WTC11 (cell line): ENCODE measurements around the gene TRAPPC11. TPM values are rescaled to one million over a fixed set of nuclear protein-coding genes. Genes with fewer than 3 reads are reported as not detected.
"Not testable (repeated sequence)": the region's sequence is repeated elsewhere in the genome, so short reads cannot be mapped to it uniquely, and the experiment has no call there.

ENCODE experiments used
- ATAC-seq: fragments of 200-7000 bp; cut with Tn5 transposase; 2 replicates; pipeline ENCODE4 v1.10.0; 2021; ENCODE audit warnings: mild to moderate bottlenecking, moderate library complexity
- CTCF ChIA-PET: fragments of 300-600 bp; sonication (Branson Sonifier 250); formaldehyde crosslinking; loops from one replicate; lab custom pipeline; 2021; ENCODE audit warnings: antibody characterized with exemption; lab: Charles Lee
- POLR2A ChIA-PET: fragments of 350-600 bp; sonication (Branson Sonifier 250); formaldehyde crosslinking; loops from one replicate; lab custom pipeline; 2021; ENCODE audit warnings: antibody characterized with exemption; lab: Charles Lee
- DNase-seq: peaks from one replicate; pipeline ENCODE4 v3.0.0; 2021; ENCODE audit warnings: low spot score
- H3K27ac Mint-ChIP-seq: 2 replicates; pipeline ENCODE4 v1.8.0; 2021; ENCODE audit warnings: mixed read lengths
- H3K27me3 Mint-ChIP-seq: 2 replicates; pipeline ENCODE4 v1.8.0; 2021; ENCODE audit warnings: low read depth, mild to moderate bottlenecking, moderate library complexity, mixed read lengths
- H3K36me3 Mint-ChIP-seq: 2 replicates; pipeline ENCODE4 v1.8.0; 2021; ENCODE audit warnings: mixed read lengths
- H3K4me1 Mint-ChIP-seq: 2 replicates; pipeline ENCODE4 v1.8.0; 2022; ENCODE audit warnings: mixed read lengths
- H3K4me3 Mint-ChIP-seq: 2 replicates; pipeline ENCODE4 v1.8.0; 2021; ENCODE audit warnings: mild to moderate bottlenecking, moderate library complexity, mixed read lengths
- H3K9me3 Mint-ChIP-seq: 2 replicates; pipeline ENCODE4 v1.8.0; 2021; ENCODE audit warnings: mixed read lengths
- CREB1 ChIP-seq: sonication (generic); formaldehyde crosslinking; IDR thresholded peaks from 2 replicates; pipeline ENCODE4 v1.8.0; 2023; ENCODE audit warnings: mild to moderate bottlenecking, missing genetic modification reagents
- CREM ChIP-seq: sonication (generic); formaldehyde crosslinking; IDR thresholded peaks from 2 replicates; pipeline ENCODE4 v1.8.1; 2022; ENCODE audit warnings: mild to moderate bottlenecking, missing genetic modification reagents, moderate library complexity
- ERG ChIP-seq: fragments of 250-450 bp; sonication (Bioruptor Pico); IDR thresholded peaks from 2 replicates; pipeline ENCODE4 v1.8.0; 2021; ENCODE audit warnings: mild to moderate bottlenecking
- FOXJ3 ChIP-seq: sonication (generic); formaldehyde crosslinking; IDR thresholded peaks from 2 replicates; pipeline ENCODE4 v1.9.0; 2021; ENCODE audit warnings: missing genetic modification reagents, mild to moderate bottlenecking, borderline replicate concordance
- HMGA2 ChIP-seq: fragments of 250-450 bp; sonication (Bioruptor Pico); IDR thresholded peaks from 2 replicates; pipeline ENCODE4 v1.4.0; 2021; ENCODE audit warnings: mild to moderate bottlenecking, moderate library complexity
- IRF2 ChIP-seq: sonication (generic); formaldehyde crosslinking; IDR thresholded peaks from 2 replicates; pipeline ENCODE4 v1.8.0; 2022; ENCODE audit warnings: low read depth, missing genetic modification reagents, borderline replicate concordance
- KAT7 ChIP-seq: sonication (generic); formaldehyde crosslinking; IDR thresholded peaks from 2 replicates; pipeline ENCODE4 v1.8.1; 2023; ENCODE audit warnings: missing genetic modification reagents, mild to moderate bottlenecking, borderline replicate concordance
- NFYB ChIP-seq: sonication (generic); formaldehyde crosslinking; conservative IDR thresholded peaks from 2 replicates; pipeline ENCODE4 v1.8.0; 2022; ENCODE audit warnings: low read depth, missing genetic modification reagents
- RORB ChIP-seq: fragments of 250-450 bp; sonication (Bioruptor Pico); IDR thresholded peaks from 2 replicates; pipeline ENCODE4 v1.9.0; 2021; ENCODE audit warnings: mild to moderate bottlenecking
- USF1 ChIP-seq: sonication (generic); formaldehyde crosslinking; IDR thresholded peaks from 2 replicates; pipeline ENCODE4 v1.8.0; 2022; ENCODE audit warnings: mild to moderate bottlenecking, missing genetic modification reagents
- ZNF121 ChIP-seq: sonication (generic); formaldehyde crosslinking; IDR thresholded peaks from 2 replicates; pipeline ENCODE4 v1.8.0; 2023; ENCODE audit warnings: missing genetic modification reagents
- total RNA-seq: library from RNA; stranded (reverse); gene quantifications from 3 replicates; pipeline ENCODE4 v1.2.3, GENCODE V29; 2021
- TF ChIP-seq, protein P1 (sequence below): sonication (generic); formaldehyde crosslinking; IDR thresholded peaks from 2 replicates; pipeline ENCODE4 v1.8.1; 2023; ENCODE audit warnings: mild to moderate bottlenecking, moderate library complexity, missing genetic modification reagents
- TF ChIP-seq, protein P2 (sequence below): fragments of 250-450 bp; sonication (Bioruptor Pico); IDR thresholded peaks from 2 replicates; pipeline ENCODE4 v2.1.2; 2022; ENCODE audit warnings: mild to moderate bottlenecking, moderate library complexity

Gene TRAPPC11
- total RNA-seq, 1 experiment from 2014 or later: 33.6 TPM

DNA sequence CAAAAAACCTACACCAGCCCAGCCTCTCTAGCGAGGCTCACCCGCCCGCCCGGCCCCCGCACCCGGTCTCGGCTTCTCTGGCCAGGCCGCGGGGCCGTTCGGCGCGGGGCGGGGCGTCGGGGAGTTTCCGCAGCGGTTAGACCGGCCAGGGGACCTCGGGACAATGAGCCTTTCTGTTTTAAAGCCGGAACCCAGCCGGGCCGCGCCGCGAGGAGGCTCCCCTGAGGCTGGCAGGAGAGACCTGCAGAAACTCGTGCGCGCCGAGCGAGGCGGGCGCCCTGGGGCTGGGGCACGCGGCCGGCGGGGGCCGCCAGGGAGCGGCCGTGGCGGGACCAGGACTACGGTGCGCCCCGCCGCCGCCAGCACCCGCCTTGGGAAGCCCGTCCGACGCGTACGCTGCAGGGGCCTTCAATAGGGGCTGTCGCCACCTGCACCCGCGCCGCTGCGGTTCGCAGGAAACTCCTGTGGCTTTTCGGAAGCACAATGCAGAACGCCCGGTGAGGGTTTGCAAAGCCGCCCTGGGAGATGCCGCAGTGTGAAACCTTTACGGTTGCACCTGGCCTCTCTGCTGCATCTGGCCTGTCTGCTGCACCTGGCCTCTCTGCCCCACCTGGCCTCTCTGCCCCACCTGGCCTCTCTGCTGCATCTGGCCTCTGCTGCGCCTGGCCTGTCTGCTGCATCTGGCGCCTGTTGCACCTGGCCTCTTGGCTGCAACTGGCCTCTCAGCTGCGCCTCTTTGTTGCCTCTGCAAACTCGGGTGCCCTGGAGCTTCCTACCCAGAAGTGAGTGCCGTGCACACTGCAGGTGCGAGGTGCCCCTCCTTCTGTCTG, 63.9 kb downstream of the TRAPPC11 start (continued):
- TF ChIP-seq, protein P1, sequence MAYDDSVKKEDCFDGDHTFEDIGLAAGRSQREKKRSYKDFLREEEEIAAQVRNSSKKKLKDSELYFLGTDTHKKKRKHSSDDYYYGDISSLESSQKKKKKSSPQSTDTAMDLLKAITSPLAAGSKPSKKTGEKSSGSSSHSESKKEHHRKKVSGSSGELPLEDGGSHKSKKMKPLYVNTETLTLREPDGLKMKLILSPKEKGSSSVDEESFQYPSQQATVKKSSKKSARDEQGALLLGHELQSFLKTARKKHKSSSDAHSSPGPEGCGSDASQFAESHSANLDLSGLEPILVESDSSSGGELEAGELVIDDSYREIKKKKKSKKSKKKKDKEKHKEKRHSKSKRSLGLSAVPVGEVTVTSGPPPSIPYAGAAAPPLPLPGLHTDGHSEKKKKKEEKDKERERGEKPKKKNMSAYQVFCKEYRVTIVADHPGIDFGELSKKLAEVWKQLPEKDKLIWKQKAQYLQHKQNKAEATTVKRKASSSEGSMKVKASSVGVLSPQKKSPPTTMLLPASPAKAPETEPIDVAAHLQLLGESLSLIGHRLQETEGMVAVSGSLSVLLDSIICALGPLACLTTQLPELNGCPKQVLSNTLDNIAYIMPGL (CRISPR knock-in tag): no peak
- TF ChIP-seq CREM (CRISPR knock-in tag): peak; percentile 40; the same call in 1 of the 2 replicates
- peak; percentile 94 for TF ChIP-seq ZNF121
- peak; percentile 21; the same call in 1 of the 2 replicates for TF ChIP-seq ERG
- no peak for TF ChIP-seq FOXJ3 (CRISPR knock-in tag)
- no peak for TF ChIP-seq CREB1 (CRISPR knock-in tag)
- TF ChIP-seq IRF2 (CRISPR knock-in tag): no peak
- TF ChIP-seq RORB (CRISPR knock-in tag): no peak
- TF ChIP-seq, protein P2, sequence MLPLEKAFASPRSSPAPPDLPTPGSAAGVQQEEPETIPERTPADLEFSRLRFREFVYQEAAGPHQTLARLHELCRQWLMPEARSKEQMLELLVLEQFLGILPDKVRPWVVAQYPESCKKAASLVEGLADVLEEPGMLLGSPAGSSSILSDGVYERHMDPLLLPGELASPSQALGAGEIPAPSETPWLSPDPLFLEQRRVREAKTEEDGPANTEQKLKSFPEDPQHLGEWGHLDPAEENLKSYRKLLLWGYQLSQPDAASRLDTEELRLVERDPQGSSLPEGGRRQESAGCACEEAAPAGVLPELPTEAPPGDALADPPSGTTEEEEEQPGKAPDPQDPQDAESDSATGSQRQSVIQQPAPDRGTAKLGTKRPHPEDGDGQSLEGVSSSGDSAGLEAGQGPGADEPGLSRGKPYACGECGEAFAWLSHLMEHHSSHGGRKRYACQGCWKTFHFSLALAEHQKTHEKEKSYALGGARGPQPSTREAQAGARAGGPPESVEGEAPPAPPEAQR (CRISPR knock-in tag): 0 out of 2 replicates have a peak, but pooled peaks have one; percentile 11
- TF ChIP-seq USF1 (CRISPR knock-in tag): no peak
- no peak for TF ChIP-seq HMGA2 (CRISPR knock-in tag)
- TF ChIP-seq, all 79 proteins: peak for 18

DNA sequence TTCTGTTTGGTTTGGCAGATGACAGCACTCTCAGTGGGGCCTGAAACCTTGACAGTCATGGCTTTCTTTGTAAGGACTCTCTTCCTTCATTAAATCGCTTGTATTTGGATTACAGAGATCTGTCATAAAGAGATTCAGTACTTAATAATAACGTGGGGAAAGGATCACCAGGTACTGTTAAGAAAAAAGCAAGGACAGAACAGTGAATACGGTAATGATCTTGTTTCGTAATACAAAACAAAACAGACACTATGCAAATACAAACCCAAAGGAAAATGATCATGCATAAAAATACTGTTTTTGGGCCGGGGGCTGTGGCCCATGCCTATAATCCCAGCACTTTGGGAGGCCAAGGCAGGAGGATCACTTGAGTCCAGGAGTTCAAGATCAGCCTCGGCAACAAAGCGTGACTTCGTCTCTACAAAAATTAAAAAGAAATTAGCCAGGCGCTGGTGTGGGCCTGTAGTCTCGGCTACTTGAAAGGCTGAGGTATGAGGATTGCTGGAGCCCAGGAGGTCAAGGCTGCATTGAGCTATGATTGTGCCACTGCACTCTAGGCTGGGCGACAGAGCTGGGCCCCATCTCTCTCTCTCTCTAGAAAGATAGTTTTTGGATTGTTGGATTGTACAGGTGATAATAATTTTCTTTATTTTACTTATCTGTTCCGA, 64.6 kb downstream of the TRAPPC11 start:
- TF ChIP-seq KAT7 (CRISPR knock-in tag): no peak
- 0 out of 2 replicates have a peak, but pooled peaks have one; percentile 6 for TF ChIP-seq CREM (CRISPR knock-in tag)
- ChIA-PET CTCF (interaction anchor here (0.7 kb wide), 1 partner anchor 541 kb away, joined by 3 read pairs; no protein-coding TSS in a partner anchor), POLR2A (interaction anchor here (0.6 kb wide), 1 partner anchor 182 kb away, joined by 3 read pairs; no protein-coding TSS in a partner anchor)
- DNase-seq (no peak), ATAC-seq (no peak)
- H3K27ac Mint-ChIP-seq: no peak overlapping the region
- H3K9me3 Mint-ChIP-seq: peaks cover 17% of the 10 kb centered on the region
- H3K4me1 Mint-ChIP-seq: peaks cover 15% of the 10 kb centered on the region
- no peaks in the 10 kb centered on the region; the same call in 1 of the 2 replicates for H3K36me3 Mint-ChIP-seq
- H3K4me3 Mint-ChIP-seq: peak overlapping the region; percentile 66
- H3K27me3 Mint-ChIP-seq: peaks cover 4% of the 10 kb centered on the region

DNA sequence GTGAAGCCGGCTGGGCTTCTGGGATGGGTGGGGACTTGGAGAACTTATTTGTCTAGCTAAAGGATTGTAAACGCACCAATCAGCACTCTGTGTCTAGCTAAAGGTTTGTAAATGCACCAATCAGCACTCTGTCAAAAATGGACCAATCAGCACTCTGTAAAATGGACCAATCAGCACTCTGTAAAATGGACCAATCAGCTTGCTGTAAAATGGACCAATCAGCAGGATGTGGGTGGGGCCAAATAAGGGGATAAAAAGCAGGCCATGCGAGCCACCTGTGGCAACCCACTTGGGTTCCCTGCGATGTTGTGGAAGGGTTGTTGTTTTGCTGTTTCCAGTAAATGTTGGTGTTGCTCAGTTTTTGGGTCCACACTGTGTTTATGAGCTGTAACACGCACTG, 66.5 kb downstream of the TRAPPC11 start:
- H3K27me3 Mint-ChIP-seq, H3K4me3 Mint-ChIP-seq, H3K9me3 Mint-ChIP-seq, DNase-seq, H3K27ac Mint-ChIP-seq, H3K36me3 Mint-ChIP-seq, CTCF ChIA-PET, ATAC-seq: not testable (repeated sequence)
- POLR2A ChIA-PET: interaction anchor here (0.6 kb wide), 1 partner anchor 22 kb away, joined by 6 read pairs; no protein-coding TSS in a partner anchor
- peaks cover 18% of the 10 kb centered on the region for H3K4me1 Mint-ChIP-seq
- TF ChIP-seq NFYB (CRISPR knock-in tag): peak; percentile 50; the same call in 1 of the 2 replicates
